HUES48 (cell line): ENCODE data around the gene SLC2A10.

Experiments used
- H3K27ac ChIP-seq: one replicate; pipeline ENCODE4 v1.7.0; 2013; ENCODE audit warnings: low read depth, low read length, inconsistent platforms
- H3K27me3 ChIP-seq: 2 replicates; pipeline ENCODE4 v1.6.1; 2013; ENCODE audit warnings: mild to moderate bottlenecking, low read length; ENCODE audit not compliant: control insufficient read depth, insufficient read depth
- H3K36me3 ChIP-seq: 2 replicates; pipeline ENCODE4 v1.6.1; 2013; ENCODE audit warnings: low read length; ENCODE audit not compliant: control insufficient read depth, insufficient read depth
- H3K4me1 ChIP-seq: 2 replicates; pipeline ENCODE4 v1.6.1; 2013; ENCODE audit warnings: mild to moderate bottlenecking, low read length; ENCODE audit not compliant: control insufficient read depth, insufficient read depth
- H3K4me3 ChIP-seq: 2 replicates; pipeline ENCODE4 v1.5.1; 2013; ENCODE audit warnings: mild to moderate bottlenecking, low read depth, low read length
- H3K9ac ChIP-seq: 2 replicates; pipeline ENCODE4 v1.6.1; 2013; ENCODE audit warnings: mild to moderate bottlenecking, low read depth, low read length, moderate library complexity
- H3K9me3 ChIP-seq: 2 replicates; pipeline ENCODE4 v1.6.1; 2013; ENCODE audit warnings: low read length; ENCODE audit not compliant: control insufficient read depth, insufficient read depth

The SLC2A10 gene

GRCh38 chr20:46683011-46683667 is 26.3 kb upstream of the SLC2A10 start:
- Histone ChIP-seq H3K27ac (no peak overlapping the region), H3K9ac (peak overlapping the region; percentile 50)

DNA sequence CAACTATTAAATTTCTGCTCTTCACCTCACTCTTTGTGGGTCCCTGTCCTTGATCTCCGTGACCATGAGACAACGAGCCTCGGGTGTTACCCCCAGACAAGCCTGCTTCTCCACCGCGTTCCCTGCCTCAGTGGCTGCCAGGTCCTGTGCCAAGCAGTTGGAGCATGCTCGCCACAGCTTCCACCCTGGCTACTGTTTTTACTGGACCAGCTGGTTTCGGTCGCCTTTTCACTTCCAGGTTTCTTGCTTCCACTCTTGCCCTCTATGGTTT is 25.8 kb upstream of the SLC2A10 start:
- Histone ChIP-seq H3K4me3 (peak overlapping the region; percentile 73), H3K27me3 (no peaks in the 10 kb centered on the region), H3K27ac (peak overlapping the region; percentile 70), H3K9ac (peak overlapping the region; percentile 50), H3K9me3 (no peaks in the 10 kb centered on the region), H3K4me1 (peaks cover 34% of the 10 kb centered on the region), H3K36me3 (peaks cover 30% of the 10 kb centered on the region)

More at GRCh38 chr20:46683011-46683667, 26.3 kb upstream of the SLC2A10 start:
- peak overlapping the region; percentile 73 for H3K4me3 ChIP-seq
- H3K27me3 ChIP-seq: no peaks in the 10 kb centered on the region
- peaks cover 30% of the 10 kb centered on the region for H3K36me3 ChIP-seq
- H3K4me1 ChIP-seq: peaks cover 29% of the 10 kb centered on the region
- no peaks in the 10 kb centered on the region for H3K9me3 ChIP-seq

DNA sequence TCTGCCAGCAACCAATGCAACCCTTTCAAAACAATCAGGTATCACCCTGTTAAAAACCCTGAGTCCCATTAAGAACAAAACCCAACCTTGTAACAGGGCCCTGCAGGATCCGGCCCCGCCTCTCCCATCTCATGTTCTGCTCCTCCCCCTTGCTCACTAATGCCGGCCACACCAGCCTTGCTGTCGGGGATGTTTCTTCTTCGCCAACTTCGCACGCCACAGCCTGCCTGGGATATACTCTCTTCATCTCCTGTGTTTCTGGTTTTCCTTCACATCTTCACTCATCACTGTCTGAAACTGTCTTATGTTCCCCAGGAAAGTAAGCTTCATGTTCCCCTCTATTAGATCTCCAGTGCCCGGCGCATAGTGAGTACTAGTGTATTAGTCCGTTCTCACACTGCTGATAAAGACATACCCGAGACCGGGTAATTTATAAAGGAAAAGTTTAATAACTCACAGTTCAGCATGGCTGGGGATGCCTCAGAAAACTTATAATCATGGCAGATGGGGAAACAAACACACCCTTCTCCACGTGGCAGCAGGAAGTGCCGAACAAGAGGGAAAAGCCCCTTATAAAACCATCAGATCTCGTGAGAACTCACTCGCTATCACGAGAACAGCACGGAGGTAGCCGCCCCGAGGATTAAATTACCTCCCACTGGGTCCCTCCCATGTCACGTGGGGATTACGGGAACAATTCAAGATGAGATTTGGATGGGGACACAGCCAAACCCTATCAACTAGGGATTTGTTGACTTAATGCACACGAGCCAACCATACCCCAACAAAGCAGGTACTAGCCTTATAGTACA is 25.3 kb upstream of the SLC2A10 start:
- H3K27me3 ChIP-seq: no peaks in the 10 kb centered on the region
- H3K27ac ChIP-seq: peak overlapping the region; percentile 72
- H3K4me3 ChIP-seq: peak overlapping the region; percentile 73
- H3K9ac ChIP-seq: peak overlapping the region; percentile 83
- H3K36me3 ChIP-seq: peaks cover 30% of the 10 kb centered on the region
- peaks cover 34% of the 10 kb centered on the region for H3K4me1 ChIP-seq
- H3K9me3 ChIP-seq: no peaks in the 10 kb centered on the region

- peak overlapping the region; percentile 99 for H3K27ac ChIP-seq
- no peaks in the 10 kb centered on the region for H3K9me3 ChIP-seq
- H3K9ac ChIP-seq: peak overlapping the region; percentile 93
- H3K36me3 ChIP-seq: peaks cover 19% of the 10 kb centered on the region
- H3K4me3 ChIP-seq: peak overlapping the region; percentile 94
- peaks cover 20% of the 10 kb centered on the region for H3K4me1 ChIP-seq
- H3K27me3 ChIP-seq: no peaks in the 10 kb centered on the region
Measured at GRCh38 chr20:46688151-46689081, 21.0 kb upstream of the SLC2A10 start.

GRCh38 chr20:46689082-46689753 is 20.2 kb upstream of the SLC2A10 start, which contains the start of gene TP53RK:
Gene TP53RK, minus strand, starts transcription at chr20:46689444. Its CDS starts 30 bp downstream, at chr20:46689414.
- peak within 1 kb of the TSS; percentile 99 for H3K27ac ChIP-seq
- no peaks in the 10 kb centered on the region for H3K27me3 ChIP-seq
- H3K9ac ChIP-seq: peak within 1 kb of the TSS; percentile 93
- H3K4me3 ChIP-seq: peak within 1 kb of the TSS; percentile 94
- peaks cover 15% of the 10 kb centered on the region; the same call in 1 of the 2 replicates for H3K4me1 ChIP-seq
- H3K36me3 ChIP-seq: peaks cover 19% of the 10 kb centered on the region
- H3K9me3 ChIP-seq: no peaks in the 10 kb centered on the region

GRCh38 chr20:46689754-46690085 is 19.7 kb upstream of the SLC2A10 start:
- peak overlapping the region; percentile 60; the same call in 1 of the 2 replicates for H3K9ac ChIP-seq
- peak overlapping the region; percentile 70 for H3K4me3 ChIP-seq
- peaks cover 19% of the 10 kb centered on the region for H3K36me3 ChIP-seq
- H3K27ac ChIP-seq: peak overlapping the region; percentile 89
- H3K27me3 ChIP-seq: no peaks in the 10 kb centered on the region
- peaks cover 19% of the 10 kb centered on the region; the same call in 1 of the 2 replicates for H3K4me1 ChIP-seq
- H3K9me3 ChIP-seq: no peaks in the 10 kb centered on the region

DNA sequence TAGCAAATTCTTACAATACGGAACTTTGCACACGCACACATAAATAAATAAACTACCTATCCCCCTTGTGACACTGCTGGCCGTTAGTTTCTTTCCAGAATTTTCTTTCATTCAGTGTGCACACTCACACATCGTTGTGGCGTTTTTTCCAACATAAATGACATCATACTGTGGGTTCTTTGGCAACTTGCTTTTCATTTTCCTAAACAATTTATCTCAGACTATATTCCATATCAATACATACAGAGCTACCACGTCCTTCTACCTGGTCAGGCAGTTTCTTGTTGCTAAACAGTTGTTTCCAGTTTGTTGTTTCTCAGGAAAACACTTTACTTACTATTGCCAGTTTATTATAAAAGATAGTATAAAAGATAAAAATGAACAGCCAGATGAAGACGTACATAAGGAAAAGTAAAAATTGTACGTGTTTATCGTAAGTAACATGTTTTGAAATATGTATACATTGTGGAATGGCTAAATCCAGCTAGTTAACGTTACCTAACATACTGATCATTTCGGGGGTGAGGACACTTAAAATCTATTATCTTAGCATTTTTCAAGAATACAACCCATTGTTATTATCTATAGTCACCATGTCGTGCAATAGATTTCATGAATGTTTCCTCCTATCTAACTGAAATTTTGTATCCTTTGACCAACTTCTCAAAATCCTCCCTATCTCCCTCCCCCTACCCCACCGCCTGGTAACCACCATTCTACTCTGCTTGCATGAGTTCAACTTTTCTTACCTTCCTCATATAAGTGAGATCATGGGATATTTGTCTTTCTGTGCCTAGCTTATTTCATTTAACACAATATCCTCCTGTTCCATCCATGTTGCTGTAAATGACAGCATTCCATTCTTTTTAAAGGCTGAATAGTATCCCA is 19.0 kb upstream of the SLC2A10 start:
- H3K27ac ChIP-seq: peak overlapping the region; percentile 89

DNA sequence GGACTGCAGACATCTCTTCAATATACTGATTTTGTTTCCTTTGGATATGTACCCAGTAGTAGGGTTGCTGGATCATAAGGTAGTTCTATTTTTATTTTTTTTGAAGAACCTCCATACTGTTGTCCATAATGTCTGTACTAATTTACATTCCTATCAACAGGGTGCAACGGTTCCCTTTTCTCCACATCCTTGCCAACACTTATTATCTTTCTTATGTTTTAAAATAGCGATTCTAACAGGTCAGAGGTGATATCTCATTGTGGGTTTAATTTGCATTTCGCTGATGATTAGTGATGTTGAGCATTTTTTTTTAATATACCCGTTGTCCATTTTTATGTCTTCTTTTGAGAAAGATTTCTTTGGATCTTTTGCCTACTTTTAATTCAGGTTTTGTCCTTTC is 18.3 kb upstream of the SLC2A10 start:
- Histone ChIP-seq H3K27ac (no peak overlapping the region), H3K4me1 (peaks cover 19% of the 10 kb centered on the region; the same call in 1 of the 2 replicates), H3K9ac (no peak overlapping the region), H3K9me3 (no peaks in the 10 kb centered on the region), H3K4me3 (no peak overlapping the region), H3K27me3 (no peaks in the 10 kb centered on the region), H3K36me3 (peaks cover 8% of the 10 kb centered on the region)

More for the DNA sequence above, 19.0 kb upstream of the SLC2A10 start:
- H3K4me1 ChIP-seq: peaks cover 19% of the 10 kb centered on the region; the same call in 1 of the 2 replicates
- H3K36me3 ChIP-seq: peaks cover 15% of the 10 kb centered on the region
- no peak overlapping the region for H3K9ac ChIP-seq
- H3K4me3 ChIP-seq: peak overlapping the region; percentile 70
- H3K27me3 ChIP-seq: no peaks in the 10 kb centered on the region
- H3K9me3 ChIP-seq: no peaks in the 10 kb centered on the region

DNA sequence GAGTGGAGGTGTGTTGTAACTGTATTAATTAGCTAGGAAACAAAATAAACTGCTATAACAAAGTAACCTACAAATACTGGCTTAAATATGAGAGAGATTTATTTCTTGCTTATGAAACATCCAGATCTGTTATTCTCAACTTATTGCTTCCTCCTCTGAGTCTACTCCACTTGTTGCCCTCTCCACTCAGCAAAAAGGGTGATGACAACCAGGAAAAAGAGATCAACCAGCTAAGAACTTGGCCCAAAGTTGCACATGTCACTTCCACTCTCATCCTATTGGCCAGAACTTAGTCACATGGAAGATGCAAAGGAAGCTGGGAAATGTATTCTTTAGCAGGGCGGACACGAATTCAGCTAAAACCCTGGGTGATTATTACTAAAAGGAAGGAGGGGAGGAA is 15.0 kb upstream of the SLC2A10 start:
- Histone ChIP-seq H3K4me1 (peaks cover 10% of the 10 kb centered on the region; the same call in 1 of the 2 replicates), H3K36me3 (no peaks in the 10 kb centered on the region), H3K9ac (no peak overlapping the region), H3K9me3 (no peaks in the 10 kb centered on the region), H3K4me3 (no peak overlapping the region), H3K27ac (no peak overlapping the region), H3K27me3 (no peaks in the 10 kb centered on the region)
